Epithelial cell of proximal tubule (primary cell): ENCODE measurements around the gene TGM2. TPM values are rescaled to one million over a fixed set of nuclear protein-coding genes. Genes with fewer than 3 reads are reported as not detected.

Experiments used
- DNase-seq: peaks from one replicate; pipeline ENCODE4 v3.0.0-alpha.2; 2011; ENCODE audit warnings: low read depth
- H3K4me3 ChIP-seq: 2 replicates; pipeline ENCODE4 v1.5.1; 2011; ENCODE audit warnings: low read depth, mild to moderate bottlenecking, low read length
- CTCF ChIP-seq: conservative IDR thresholded peaks from 2 replicates; pipeline ENCODE4 v1.5.1; 2012; ENCODE audit warnings: low read depth, mild to moderate bottlenecking, low read length
- total RNA-seq: library from RNA; depleted of rRNA; stranded (reverse); fragments of >200 nt; gene quantifications from 2 replicates; pipeline ENCODE4 v1.2.3, GENCODE V29; 2015

The TGM2 gene
- total RNA-seq, 1 donor from 2014 or later: 150 TPM

GRCh38 chr20:38091441-38092216 lies 73.4 kb downstream of the TGM2 start:
- H3K4me3 ChIP-seq: no peak overlapping the region
- no peak for TF ChIP-seq CTCF
- no peak for DNase-seq

GRCh38 chr20:38090061-38090460 lies 75.0 kb downstream of the TGM2 start:
- no peak overlapping the region for H3K4me3 ChIP-seq
- no peak for DNase-seq
- TF ChIP-seq CTCF: no peak

- no peak for DNase-seq
- TF ChIP-seq CTCF: no peak
- H3K4me3 ChIP-seq: no peak overlapping the region
Observed at GRCh38 chr20:38089500-38089899, 75.6 kb downstream of the TGM2 start.

- DNase-seq: no peak
- no peak for TF ChIP-seq CTCF
- H3K4me3 ChIP-seq: no peak overlapping the region
Observed at GRCh38 chr20:38085026-38085425, 80.0 kb downstream of the TGM2 start.

DNA sequence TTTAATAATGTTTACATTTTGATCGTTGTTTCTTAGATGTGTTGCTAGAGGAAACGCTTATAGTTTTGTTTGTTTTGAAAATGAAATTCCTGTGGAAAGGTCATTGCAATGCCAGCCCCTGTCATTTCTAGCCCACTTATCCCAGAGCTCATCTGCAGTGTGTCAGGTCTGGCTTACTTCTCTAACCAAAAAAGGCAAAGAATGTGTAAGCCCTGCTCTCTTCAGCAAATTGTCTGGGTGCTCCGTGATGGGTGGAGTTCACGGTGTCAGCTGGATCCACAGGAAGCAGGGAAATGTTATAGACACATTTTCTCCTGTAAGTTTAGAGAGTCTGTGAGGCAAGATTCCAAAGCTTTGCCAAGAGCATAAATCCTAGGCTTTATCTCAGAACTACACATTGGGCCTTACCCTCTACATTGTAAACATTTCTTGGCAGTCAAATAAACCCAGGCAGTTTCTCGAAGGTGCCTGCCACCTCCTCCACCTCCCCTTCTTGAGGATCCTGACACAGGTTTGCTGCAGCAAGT lies 80.6 kb downstream of the TGM2 start:
- no peak overlapping the region for H3K4me3 ChIP-seq
- no peak for DNase-seq
- TF ChIP-seq CTCF: no peak

DNA sequence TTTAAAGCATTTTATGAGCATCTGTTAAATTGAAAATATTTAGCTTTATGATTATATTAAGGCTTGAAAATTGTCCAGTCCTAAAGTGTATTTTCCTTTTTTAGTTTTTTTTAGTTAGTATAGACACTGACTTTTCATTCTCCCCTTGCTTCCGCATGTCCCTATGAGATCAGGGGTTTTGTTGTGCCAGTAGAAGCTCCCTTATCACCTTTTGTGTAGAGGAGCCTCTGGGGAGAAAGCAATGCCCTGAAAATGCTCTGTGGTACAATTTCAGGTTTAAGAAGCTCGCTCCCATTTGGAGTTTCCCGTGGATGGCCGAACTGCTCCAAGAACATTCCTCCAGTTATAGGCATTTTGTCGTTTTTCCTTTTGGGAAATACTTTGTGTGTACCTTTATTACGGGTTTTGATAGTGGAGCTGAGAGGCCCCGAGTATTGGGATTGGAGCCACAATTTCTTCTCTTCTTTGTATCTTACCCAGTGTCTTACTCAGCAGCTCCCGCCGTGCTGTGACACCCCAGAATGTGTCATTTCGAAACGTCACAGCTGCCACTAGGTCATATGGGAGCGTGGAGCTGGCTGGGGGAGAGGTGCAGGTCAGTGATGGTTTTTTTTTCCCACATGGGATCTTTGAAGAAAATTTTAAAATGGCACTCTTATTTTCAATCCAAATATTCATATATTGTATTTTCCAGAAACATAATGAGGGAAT lies 81.6 kb downstream of the TGM2 start:
- H3K4me3 ChIP-seq: no peak overlapping the region
- no peak for TF ChIP-seq CTCF
- DNase-seq: no peak
